GM18858 (cell line): ENCODE results near the gene ARL3.
"Not testable (repeated sequence)": the region's sequence is repeated elsewhere in the genome, so short reads cannot be mapped to it uniquely, and the experiment has no call there.

Experiments used
- ATAC-seq: cut with Tn5 transposase; IDR thresholded peaks from one replicate; pipeline ENCODE4 v1.9.1; 2021; ENCODE audit not compliant: unreplicated experiment

Gene ARL3

GRCh38 chr10:102705531-102705930, 8.7 kb downstream of the ARL3 start:
- no peak for ATAC-seq

GRCh38 chr10:102704915-102705314, 9.3 kb downstream of the ARL3 start:
- ATAC-seq = no peak

- no peak for ATAC-seq
Measured at GRCh38 chr10:102702742-102703141, 11.5 kb downstream of the ARL3 start.

GRCh38 chr10:102701796-102702195, 12.4 kb downstream of the ARL3 start:
- no peak for ATAC-seq

GRCh38 chr10:102701272-102701671, 12.9 kb downstream of the ARL3 start:
- ATAC-seq = no peak

GRCh38 chr10:102698894-102699293, 15.3 kb downstream of the ARL3 start:
- ATAC-seq = no peak

GRCh38 chr10:102696736-102697135, 17.5 kb downstream of the ARL3 start:
- no peak for ATAC-seq

GRCh38 chr10:102695401-102695800, 18.8 kb downstream of the ARL3 start:
- not testable (repeated sequence) for ATAC-seq

GRCh38 chr10:102691285-102692066, 22.7 kb downstream of the ARL3 start:
- no peak for ATAC-seq

GRCh38 chr10:102683736-102684135, 30.5 kb downstream of the ARL3 start:
- ATAC-seq = no peak

GRCh38 chr10:102682981-102683380, 31.2 kb downstream of the ARL3 start:
- no peak for ATAC-seq

- no peak for ATAC-seq
Measured at GRCh38 chr10:102682416-102682815, 31.8 kb downstream of the ARL3 start.

GRCh38 chr10:102681696-102682095, 32.5 kb downstream of the ARL3 start:
- ATAC-seq = no peak

- ATAC-seq = no peak
Measured at GRCh38 chr10:102679596-102679995, 34.6 kb downstream of the ARL3 start.

GRCh38 chr10:102678842-102679289, 35.3 kb downstream of the ARL3 start:
- ATAC-seq = no peak

- ATAC-seq = no peak
Measured at GRCh38 chr10:102678068-102678400, 36.2 kb downstream of the ARL3 start.

GRCh38 chr10:102677331-102678067, 36.7 kb downstream of the ARL3 start:
- no peak for ATAC-seq

- no peak for ATAC-seq
Measured at GRCh38 chr10:102676534-102677315, 37.5 kb downstream of the ARL3 start.

GRCh38 chr10:102675666-102676533, 38.3 kb downstream of the ARL3 start:
- ATAC-seq = no peak

GRCh38 chr10:102675011-102675665, 39.1 kb downstream of the ARL3 start:
- no peak for ATAC-seq
